A549 (cell line): Measurements from ENCODE around the gene POMC. TPM values are rescaled to one million over a fixed set of nuclear protein-coding genes. Genes with fewer than 3 reads are reported as not detected.

Source experiments
- ATAC-seq, 2 experiments: fragments of 200-7000 bp in 1 of 2; fragments of >200 bp in 1 of 2; cut with Nextera tagmentation in 1 of 2; cut with Tn5 transposase in 1 of 2; 3 replicates each; pipeline versions ENCODE4 v1.8.0 to v1.9.1; 2018 to 2020; ENCODE audit warnings: mild to moderate bottlenecking in 1 of 2, moderate library complexity in 1 of 2
- CTCF ChIA-PET: fragments of 300-600 bp; sonication (Branson Sonifier 250); formaldehyde crosslinking; extraction: SDS; loops from one replicate; lab custom pipeline; 2021; ENCODE audit warnings: antibody characterized with exemption, inconsistent platforms; lab: Yijun Ruan, JAX
- POLR2A ChIA-PET: fragments of 350-600 bp; formaldehyde crosslinking; extraction: SDS; loops from one replicate; lab custom pipeline; 2021; ENCODE audit warnings: antibody characterized with exemption, inconsistent platforms; lab: Yijun Ruan, JAX
- DNase-seq, 2 experiments: peaks; one replicate each; pipeline versions ENCODE4 v3.0.0 to v3.0.0-alpha.2; 2011 to 2016; ENCODE audit warnings: low read depth in 1 of 2, low spot score in 1 of 2
- FAIRE-seq: peaks from 2 replicates; lab custom pipeline; 2011; peaks lifted over from hg19 to GRCh38; lab: Jason Lieb, UNC
- H3K27ac ChIP-seq, 2 experiments: fragments of >200 bp; sonication (Bioruptor Twin); formaldehyde crosslinking; 3 replicates each; pipeline ENCODE4 v1.5.1; 2016 to 2017
- H3K4me1 ChIP-seq: fragments of >200 bp; sonication (Bioruptor Twin); formaldehyde crosslinking; 3 replicates; pipeline ENCODE4 v1.6.1; 2016
- H3K4me2 ChIP-seq: fragments of >200 bp; sonication (Bioruptor Twin); formaldehyde crosslinking; 3 replicates; pipeline ENCODE4 v1.6.1; 2016
- H3K4me3 ChIP-seq: fragments of >200 bp; sonication (Bioruptor Twin); formaldehyde crosslinking; 3 replicates; pipeline ENCODE4 v1.5.1; 2016
- H3K9me3 ChIP-seq: fragments of >200 bp; sonication (Bioruptor Twin); formaldehyde crosslinking; 3 replicates; pipeline ENCODE4 v1.6.1; 2016
- BCL3 ChIP-seq: fragments of >200 bp; sonication (Bioruptor Twin); formaldehyde crosslinking; IDR thresholded peaks from 3 replicates; pipeline ENCODE4 v1.6.1; 2016
- CBX2 ChIP-seq: fragments of 200-600 bp; sonication (generic); IDR thresholded peaks from 2 replicates; pipeline ENCODE4 v1.6.1; 2016; ENCODE audit warnings: low read depth, mild to moderate bottlenecking, borderline replicate concordance
- CHD4 ChIP-seq: fragments of 200-600 bp; sonication (generic); IDR thresholded peaks from 2 replicates; pipeline ENCODE4 v1.6.1; 2016; ENCODE audit warnings: antibody characterized with exemption, mild to moderate bottlenecking, borderline replicate concordance
- CTCF ChIP-seq: fragments of >200 bp; sonication (Bioruptor Twin); formaldehyde crosslinking; IDR thresholded peaks from 3 replicates; pipeline ENCODE4 v1.5.1; 2016
- EHF ChIP-seq: fragments of 250-450 bp; sonication (Bioruptor Pico); IDR thresholded peaks from 2 replicates; pipeline ENCODE4 v1.5.0; 2020; ENCODE audit warnings: mild to moderate bottlenecking
- EHMT2 ChIP-seq: fragments of 200-600 bp; sonication (generic); IDR thresholded peaks from 2 replicates; pipeline ENCODE4 v1.6.1; 2016; ENCODE audit warnings: antibody characterized with exemption, low read depth, mild to moderate bottlenecking, moderate library complexity
- FOSB ChIP-seq: fragments of 250-450 bp; sonication (Bioruptor Pico); IDR thresholded peaks from 2 replicates; pipeline ENCODE4 v1.5.0; 2020; ENCODE audit warnings: mild to moderate bottlenecking, moderate library complexity
- HEYL ChIP-seq: fragments of 250-450 bp; sonication (Bioruptor Pico); IDR thresholded peaks from 2 replicates; pipeline ENCODE4 v1.8.0; 2021; ENCODE audit warnings: mild to moderate bottlenecking, moderate library complexity
- KDM1A ChIP-seq: fragments of 200-600 bp; sonication (generic); IDR thresholded peaks from 2 replicates; pipeline ENCODE4 v1.6.1; 2016; ENCODE audit warnings: low read depth, mild to moderate bottlenecking
- MAFK ChIP-seq: fragments of 450-650 bp; IDR thresholded peaks from 2 replicates; pipeline ENCODE4 v1.6.1; 2014; ENCODE audit not compliant: partially characterized antibody
- MAX ChIP-seq: IDR thresholded peaks from 2 replicates; pipeline ENCODE4 v1.6.1; 2012
- MYC ChIP-seq: IDR thresholded peaks from 2 replicates; pipeline ENCODE4 v1.6.1; 2012; ENCODE audit warnings: mild to moderate bottlenecking, inconsistent platforms, low read length, improper control_type of control experiment, borderline replicate concordance
- NR3C1 ChIP-seq: fragments of >200 bp; sonication (Bioruptor Twin); formaldehyde crosslinking; IDR thresholded peaks from 3 replicates; pipeline ENCODE4 v1.6.1; 2017
- RAD21 ChIP-seq, 2 experiments: fragments of >200 bp in 1 of 2; sonication (Bioruptor Twin) in 1 of 2; formaldehyde crosslinking in 1 of 2; IDR thresholded peaks in 1 of 2; conservative IDR thresholded peaks in 1 of 2; 2 replicates in 1 of 2; 3 replicates in 1 of 2; pipeline ENCODE4 v1.6.1; 2012 to 2018; ENCODE audit warnings: inconsistent platforms in 1 of 2
- RARB ChIP-seq: fragments of 250-450 bp; sonication (Bioruptor Pico); IDR thresholded peaks from 2 replicates; pipeline ENCODE4 v1.8.0; 2021; ENCODE audit warnings: mild to moderate bottlenecking, moderate library complexity
- RCOR1 ChIP-seq: fragments of 150-350 bp; IDR thresholded peaks from 2 replicates; pipeline ENCODE4 v1.6.1; 2014; ENCODE audit warnings: antibody characterized with exemption, low read length, low read depth
- RNF2 ChIP-seq: fragments of 200-600 bp; sonication (generic); IDR thresholded peaks from 2 replicates; pipeline ENCODE4 v1.6.1; 2016; ENCODE audit warnings: low read depth, mild to moderate bottlenecking, antibody characterized with exemption, moderate library complexity, borderline replicate concordance
- SREBF2 ChIP-seq: fragments of 450-650 bp; IDR thresholded peaks from 2 replicates; pipeline ENCODE4 v1.6.1; 2014; ENCODE audit warnings: mild to moderate bottlenecking, moderate library complexity
- TFCP2L1 ChIP-seq: fragments of 250-450 bp; sonication (Bioruptor Pico); IDR thresholded peaks from 2 replicates; pipeline ENCODE4 v1.5.0; 2021; ENCODE audit warnings: mild to moderate bottlenecking
- ZC3H11A ChIP-seq: fragments of 450-650 bp; IDR thresholded peaks from 2 replicates; pipeline ENCODE4 v1.6.1; 2014; ENCODE audit warnings: antibody characterized with exemption, mild to moderate bottlenecking
- ZSCAN20 ChIP-seq: fragments of 250-450 bp; sonication (Bioruptor Pico); IDR thresholded peaks from 2 replicates; pipeline ENCODE4 v1.8.0; 2022; ENCODE audit warnings: mild to moderate bottlenecking, moderate library complexity
- WGBS: methylation state at CpG from one replicate; pipeline ENCODE4 v1.1.6; 2017; ENCODE audit errors: missing lambda C conversion rate; 5-methylcytosine and 5-hydroxymethylcytosine counted together
- polyA plus RNA-seq, 4 experiments: library from polyadenylated mRNA; depleted of rRNA in 3 of 4; stranded (reverse); fragments of >200 nt; fragmentation: RNase III in 1 of 4; extraction: RNeasy Plus Mini Kit Qiagen cat#74134 plus additional on column Dnase treatment in 1 of 4; gene quantifications; 2 replicates in 3 of 4; 3 replicates in 1 of 4; pipeline ENCODE4 v1.2.3, GENCODE V29; 2011 to 2017

POMC gene
- polyA plus RNA-seq, 2 of the 4 experiments (the other 2 are of a cell fraction): not detected

GRCh38 chr2:25149646-25150045 lies 18.7 kb downstream of the POMC start:
- no peak overlapping the region for H3K4me2 ChIP-seq
- CTCF ChIA-PET: interaction anchor here (0.7 to 2.0 kb wide), 5 partner anchors 12 to 174 kb away, joined by 3 to 7 read pairs (median 3); no protein-coding TSS in a partner anchor
- no peaks in the 10 kb centered on the region for H3K9me3 ChIP-seq
- no peak for FAIRE-seq
- 95% methylated on average over 6 of the region's 6 CpGs for WGBS
- no peak for ATAC-seq
- POLR2A ChIA-PET: no interaction called here
- H3K4me1 ChIP-seq: no peaks in the 10 kb centered on the region
- H3K27ac ChIP-seq: no peak overlapping the region
- DNase-seq: no peak
- TF ChIP-seq RAD21 (conservative IDR thresholded peaks at IDR 0.05 in 1 of 2, IDR thresholded peaks at IDR 0.05 in 1 of 2): no peak
- TF ChIP-seq ZSCAN20: no peak
- no peak overlapping the region for H3K4me3 ChIP-seq

- no peaks in the 10 kb centered on the region for H3K9me3 ChIP-seq
- no peak for DNase-seq
- CTCF ChIA-PET: interaction anchor here (1.0 to 2.6 kb wide), 4 partner anchors 18 to 171 kb away, joined by 3 to 11 read pairs (median 4); no protein-coding TSS in a partner anchor
- no peak overlapping the region for H3K4me3 ChIP-seq
- WGBS: 94% methylated on average over 10 of the region's 10 CpGs
- TF ChIP-seq MAX (no peak), RCOR1 (no peak), ZC3H11A (no peak), RARB (no peak), CHD4 (no peak), HEYL (CRISPR knock-in tag) (no peak), MAFK (no peak), FOSB (CRISPR knock-in tag) (no peak), SREBF2 (no peak), ZSCAN20 (no peak)
- TF ChIP-seq, all 56 proteins: peak for 0
- POLR2A ChIA-PET: no interaction called here
- H3K27ac ChIP-seq: no peak overlapping the region
- no peak for ATAC-seq
- no peaks in the 10 kb centered on the region for H3K4me1 ChIP-seq
- no peak for FAIRE-seq
- no peak overlapping the region for H3K4me2 ChIP-seq
These were observed 21.5 kb downstream of the POMC start for GRCh38 chr2:25146896-25147295.

- Histone ChIP-seq H3K27ac (no peak overlapping the region), H3K4me1 (no peaks in the 10 kb centered on the region), H3K4me3 (no peak overlapping the region), H3K9me3 (no peaks in the 10 kb centered on the region), H3K4me2 (no peak overlapping the region)
- DNase-seq: no peak
- 84% methylated on average over 6 of the region's 6 CpGs for WGBS
- FAIRE-seq: no peak
- ChIA-PET CTCF (interaction anchor here (0.7 to 2.6 kb wide), 5 partner anchors 9 to 848 kb away, joined by 3 to 11 read pairs (median 3); no protein-coding TSS in a partner anchor), POLR2A (no interaction called here)
- TF ChIP-seq BCL3: no peak
- TF ChIP-seq TFCP2L1: no peak
- no peak for TF ChIP-seq CBX2
- TF ChIP-seq KDM1A: no peak
- no peak for TF ChIP-seq SREBF2
- TF ChIP-seq NR3C1: no peak
- no peak for TF ChIP-seq ZC3H11A
- no peak for TF ChIP-seq EHF (CRISPR knock-in tag)
- TF ChIP-seq MYC: no peak
- no peak for TF ChIP-seq RNF2
- TF ChIP-seq CTCF: no peak
- no peak for TF ChIP-seq EHMT2
- ATAC-seq: no peak; a peak in 1 of 6 replicates
These were observed 22.6 kb downstream of the POMC start for GRCh38 chr2:25145803-25146202.
